Chondrocyte (in vitro differentiated cells): ENCODE measurements around the gene TEX36. TPM values are rescaled to one million over a fixed set of nuclear protein-coding genes. Genes with fewer than 3 reads are reported as not detected.
"Not testable (repeated sequence)": the region's sequence is repeated elsewhere in the genome, so short reads cannot be mapped to it uniquely, and the experiment has no call there.

Experiments used
- DNase-seq: peaks from one replicate; pipeline ENCODE4 v3.0.0; 2021; ENCODE audit warnings: mixed read lengths, low spot score
- H3K27ac Mint-ChIP-seq: one replicate; pipeline ENCODE4 v1.8.0; 2021; ENCODE audit warnings: mild to moderate bottlenecking, moderate library complexity, mixed read lengths; ENCODE audit not compliant: unreplicated experiment
- H3K27me3 Mint-ChIP-seq: 2 replicates; pipeline ENCODE4 v1.8.0; 2021; ENCODE audit warnings: low read depth, mixed read lengths
- H3K36me3 Mint-ChIP-seq: 2 replicates; pipeline ENCODE4 v1.8.0; 2021; ENCODE audit warnings: low read depth, mixed read lengths
- H3K4me1 Mint-ChIP-seq: 2 replicates; pipeline ENCODE4 v1.8.0; 2021; ENCODE audit warnings: low read depth, mild to moderate bottlenecking, mixed read lengths
- H3K4me3 Mint-ChIP-seq: one replicate; pipeline ENCODE4 v1.8.0; 2021; ENCODE audit warnings: mild to moderate bottlenecking, moderate library complexity, mixed read lengths; ENCODE audit not compliant: unreplicated experiment
- H3K9me3 Mint-ChIP-seq: 2 replicates; pipeline ENCODE4 v1.8.0; 2021; ENCODE audit warnings: low read depth, mixed read lengths
- total RNA-seq: library from RNA; stranded (reverse); gene quantifications from 3 replicates; pipeline ENCODE4 v1.2.1, GENCODE V29; 2021
- TF ChIP-seq, protein P1 (sequence below): fragments of 200-600 bp; sonication (generic); IDR thresholded peaks from 2 replicates; pipeline ENCODE4 v1.5.0; 2021; ENCODE audit warnings: antibody characterized with exemption, mild to moderate bottlenecking, moderate library complexity

Gene TEX36
- total RNA-seq, 1 donor from 2014 or later = not detected

DNA sequence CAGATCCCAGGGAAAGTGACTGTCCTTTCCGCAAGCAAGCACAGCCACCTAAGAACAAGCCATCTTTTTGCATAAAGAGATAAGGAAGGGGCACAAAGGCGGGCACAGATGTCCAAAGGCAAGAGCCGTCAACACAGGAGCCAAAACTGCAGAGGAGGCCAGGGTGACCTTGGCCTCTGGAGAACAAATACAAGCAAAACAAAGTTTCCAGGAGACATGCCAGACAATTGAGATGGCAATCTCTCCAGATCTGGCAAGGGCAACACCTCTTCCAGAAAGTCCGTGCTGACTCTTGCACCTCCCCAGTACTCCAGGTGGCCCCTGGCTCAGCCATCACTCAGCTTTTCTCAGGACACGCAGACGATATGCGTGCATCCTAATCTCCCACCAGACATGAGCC, 58.2 kb downstream of the TEX36 start:
- Mint-ChIP-seq H3K4me3 (no peak overlapping the region), H3K36me3 (no peaks in the 10 kb centered on the region), H3K27ac (no peak overlapping the region), H3K9me3 (peaks cover 3% of the 10 kb centered on the region), H3K4me1 (no peaks in the 10 kb centered on the region), H3K27me3 (peaks cover 14% of the 10 kb centered on the region)
- TF ChIP-seq, protein P1, sequence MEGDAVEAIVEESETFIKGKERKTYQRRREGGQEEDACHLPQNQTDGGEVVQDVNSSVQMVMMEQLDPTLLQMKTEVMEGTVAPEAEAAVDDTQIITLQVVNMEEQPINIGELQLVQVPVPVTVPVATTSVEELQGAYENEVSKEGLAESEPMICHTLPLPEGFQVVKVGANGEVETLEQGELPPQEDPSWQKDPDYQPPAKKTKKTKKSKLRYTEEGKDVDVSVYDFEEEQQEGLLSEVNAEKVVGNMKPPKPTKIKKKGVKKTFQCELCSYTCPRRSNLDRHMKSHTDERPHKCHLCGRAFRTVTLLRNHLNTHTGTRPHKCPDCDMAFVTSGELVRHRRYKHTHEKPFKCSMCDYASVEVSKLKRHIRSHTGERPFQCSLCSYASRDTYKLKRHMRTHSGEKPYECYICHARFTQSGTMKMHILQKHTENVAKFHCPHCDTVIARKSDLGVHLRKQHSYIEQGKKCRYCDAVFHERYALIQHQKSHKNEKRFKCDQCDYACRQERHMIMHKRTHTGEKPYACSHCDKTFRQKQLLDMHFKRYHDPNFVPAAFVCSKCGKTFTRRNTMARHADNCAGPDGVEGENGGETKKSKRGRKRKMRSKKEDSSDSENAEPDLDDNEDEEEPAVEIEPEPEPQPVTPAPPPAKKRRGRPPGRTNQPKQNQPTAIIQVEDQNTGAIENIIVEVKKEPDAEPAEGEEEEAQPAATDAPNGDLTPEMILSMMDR = no peak
- DNase-seq = no peak

DNA sequence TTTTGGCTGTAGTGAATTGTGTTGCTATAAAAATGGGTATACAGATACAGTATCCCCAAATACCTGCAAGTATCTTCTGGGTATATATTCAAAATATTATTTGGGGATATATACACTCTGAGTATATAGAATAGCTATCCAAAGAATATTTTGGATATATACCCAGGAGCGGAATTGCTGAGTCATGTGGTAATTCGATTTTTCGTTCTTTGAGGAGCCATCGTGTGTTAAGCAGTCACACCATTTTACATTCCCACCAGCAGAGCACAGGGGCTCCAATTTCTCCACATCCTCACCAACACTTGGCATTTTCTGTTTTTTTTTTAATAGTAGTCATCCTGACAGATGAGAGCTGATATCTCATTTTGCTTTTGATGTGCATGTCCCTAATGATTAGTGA, 61.9 kb downstream of the TEX36 start:
- Mint-ChIP-seq H3K9me3 (peaks cover 3% of the 10 kb centered on the region), H3K36me3 (no peaks in the 10 kb centered on the region), H3K4me3 (no peak overlapping the region), H3K4me1 (no peaks in the 10 kb centered on the region), H3K27me3 (peaks cover 6% of the 10 kb centered on the region), H3K27ac (no peak overlapping the region)
- TF ChIP-seq, protein P1 = no peak
- DNase-seq = no peak

GRCh38 chr10:125620401-125620800, 62.6 kb downstream of the TEX36 start:
- Mint-ChIP-seq H3K4me3 (no peak overlapping the region), H3K4me1 (no peaks in the 10 kb centered on the region), H3K27ac (no peak overlapping the region), H3K9me3 (peaks cover 3% of the 10 kb centered on the region), H3K36me3 (no peaks in the 10 kb centered on the region), H3K27me3 (peaks cover 5% of the 10 kb centered on the region)
- DNase-seq = no peak
- TF ChIP-seq, protein P1 = no peak

DNA sequence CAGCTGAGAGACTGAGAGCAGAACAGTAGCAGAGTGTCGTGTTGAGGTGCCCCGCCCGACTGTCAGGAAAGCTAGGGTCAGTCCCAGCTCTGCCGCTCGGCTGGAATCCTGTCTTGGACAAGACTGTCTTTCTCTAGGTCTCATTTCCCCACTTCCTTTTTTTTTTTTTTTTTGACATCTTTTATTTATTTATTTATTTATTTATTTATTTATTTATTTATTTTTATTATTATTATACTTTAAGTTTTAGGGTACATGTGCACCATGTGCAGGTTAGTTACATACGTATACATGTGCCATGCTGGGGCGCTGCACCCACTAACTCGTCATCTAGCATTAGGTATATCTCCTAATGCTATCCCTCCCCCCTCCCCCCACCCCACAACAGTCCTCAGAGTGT, 69.9 kb downstream of the TEX36 start:
- not testable (repeated sequence) for H3K27ac Mint-ChIP-seq, DNase-seq, H3K27me3 Mint-ChIP-seq, H3K9me3 Mint-ChIP-seq, H3K36me3 Mint-ChIP-seq, H3K4me3 Mint-ChIP-seq, H3K4me1 Mint-ChIP-seq

GRCh38 chr10:125611756-125612155, 71.2 kb downstream of the TEX36 start:
- TF ChIP-seq, protein P1 = no peak
- Mint-ChIP-seq H3K27me3 (peaks cover 6% of the 10 kb centered on the region), H3K4me1 (no peaks in the 10 kb centered on the region), H3K4me3 (no peak overlapping the region), H3K9me3 (no peaks in the 10 kb centered on the region), H3K27ac (no peak overlapping the region), H3K36me3 (no peaks in the 10 kb centered on the region)
- no peak for DNase-seq

DNA sequence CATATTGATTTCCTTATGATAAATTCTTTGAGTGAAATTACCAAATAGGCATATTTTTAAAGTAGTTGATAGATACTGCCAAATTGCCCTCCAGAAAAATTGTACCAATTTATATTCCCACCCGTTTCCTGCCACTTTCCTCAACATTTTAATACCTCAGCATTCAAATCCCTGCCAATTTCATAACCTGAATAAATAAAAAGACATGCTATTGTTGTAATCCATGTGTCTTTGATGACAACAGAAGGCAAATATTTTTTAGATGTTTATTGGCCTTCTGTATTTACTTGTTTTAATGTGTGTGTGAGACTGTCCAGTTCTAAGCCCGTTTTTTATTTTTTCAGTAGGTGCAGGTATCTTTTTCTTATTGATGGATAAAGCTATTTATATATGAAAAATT, 71.7 kb downstream of the TEX36 start:
- TF ChIP-seq, protein P1 = no peak
- no peak overlapping the region for H3K27ac Mint-ChIP-seq
- DNase-seq = no peak
- no peaks in the 10 kb centered on the region for H3K4me1 Mint-ChIP-seq
- H3K27me3 Mint-ChIP-seq = peaks cover 6% of the 10 kb centered on the region
- no peak overlapping the region for H3K4me3 Mint-ChIP-seq
- H3K36me3 Mint-ChIP-seq = no peaks in the 10 kb centered on the region
- H3K9me3 Mint-ChIP-seq = no peaks in the 10 kb centered on the region
